HG02870 (cell line): ENCODE results near the gene IMMP2L.
"Not testable (repeated sequence)": the region's sequence is repeated elsewhere in the genome, so short reads cannot be mapped to it uniquely, and the experiment has no call there.

Experiments
- ATAC-seq: cut with Tn5 transposase; IDR thresholded peaks from one replicate; pipeline ENCODE4 v1.9.1; 2021; ENCODE audit warnings: mild to moderate bottlenecking, moderate library complexity; ENCODE audit not compliant: unreplicated experiment

IMMP2L gene

GRCh38 chr7:110719741-110720140 lies 842.6 kb downstream of the IMMP2L start:
- no peak for ATAC-seq

- ATAC-seq, result no peak
Measured at GRCh38 chr7:110718503-110719205, 843.6 kb downstream of the IMMP2L start.

GRCh38 chr7:110704225-110704624 lies 858.1 kb downstream of the IMMP2L start:
- ATAC-seq, result no peak

GRCh38 chr7:110698576-110698975 lies 863.7 kb downstream of the IMMP2L start:
- ATAC-seq, result no peak

GRCh38 chr7:110693344-110693743 lies 868.9 kb downstream of the IMMP2L start:
- no peak for ATAC-seq

GRCh38 chr7:110688908-110689307 lies 873.4 kb downstream of the IMMP2L start:
- ATAC-seq, result no peak

- no peak for ATAC-seq
Measured at GRCh38 chr7:110685899-110686298, 876.4 kb downstream of the IMMP2L start.

GRCh38 chr7:110681941-110682340 lies 880.4 kb downstream of the IMMP2L start:
- ATAC-seq, result no peak

GRCh38 chr7:110677405-110677804 lies 884.9 kb downstream of the IMMP2L start:
- no peak for ATAC-seq

GRCh38 chr7:110676785-110677184 lies 885.5 kb downstream of the IMMP2L start:
- no peak for ATAC-seq

GRCh38 chr7:110675383-110676103 lies 886.7 kb downstream of the IMMP2L start:
- ATAC-seq, result no peak

GRCh38 chr7:110673148-110673547 lies 889.1 kb downstream of the IMMP2L start:
- ATAC-seq, result no peak

GRCh38 chr7:110669410-110669809 lies 892.9 kb downstream of the IMMP2L start:
- ATAC-seq, result no peak

GRCh38 chr7:110664803-110665202 lies 897.5 kb downstream of the IMMP2L start:
- ATAC-seq, result no peak

- not testable (repeated sequence) for ATAC-seq
Measured at GRCh38 chr7:110660637-110661036, 901.7 kb downstream of the IMMP2L start.

GRCh38 chr7:110650328-110650727 lies 912.0 kb downstream of the IMMP2L start:
- ATAC-seq, result no peak

- ATAC-seq, result no peak
Measured at GRCh38 chr7:110647266-110647665, 915.0 kb downstream of the IMMP2L start.

GRCh38 chr7:110646804-110647203 lies 915.5 kb downstream of the IMMP2L start:
- no peak for ATAC-seq

- no peak for ATAC-seq
Measured at GRCh38 chr7:110645616-110646015, 916.7 kb downstream of the IMMP2L start.

- no peak for ATAC-seq
Measured at GRCh38 chr7:110645060-110645459, 917.2 kb downstream of the IMMP2L start.

- ATAC-seq, result no peak
Measured at GRCh38 chr7:110637252-110637651, 925.0 kb downstream of the IMMP2L start.

- ATAC-seq, result no peak
Measured at GRCh38 chr7:110633313-110633712, 929.0 kb downstream of the IMMP2L start.
